Spleen (tissue), 11 donors: Measurements from ENCODE around the gene PRICKLE3. TPM values are rescaled to one million over a fixed set of nuclear protein-coding genes. Genes with fewer than 3 reads are reported as not detected.

Experiments used
- DNase-seq: peaks from one replicate; pipeline ENCODE4 v3.0.0-alpha.2; 2020
- H3K27ac ChIP-seq, 8 donors: fragments of 200-600 bp; sonication (generic) in 7 of 8; 1 replicate in 4 of 8; 2 replicates in 4 of 8; pipeline versions ENCODE4 v1.5.0 to v1.8.0; 2016 to 2021; ENCODE audit warnings: inconsistent platforms in 4 of 8, mild to moderate bottlenecking in 4 of 8, moderate library complexity in 1 of 8
- H3K27me3 ChIP-seq, 7 donors: fragments of 200-600 bp; sonication (generic) in 6 of 7; replicated peaks in 1 of 7; 1 replicate in 4 of 7; 2 replicates in 3 of 7; pipeline versions ENCODE4 v1.5.0 to v1.8.0; 2016 to 2021; ENCODE audit warnings: inconsistent platforms in 3 of 7, mild to moderate bottlenecking in 1 of 7
- H3K36me3 ChIP-seq, 6 donors: fragments of 200-600 bp; sonication (generic) in 5 of 6; 1 replicate in 4 of 6; 2 replicates in 2 of 6; pipeline versions ENCODE4 v1.5.0 to v1.8.0; 2016 to 2021; ENCODE audit warnings: inconsistent platforms in 2 of 6
- H3K4me1 ChIP-seq, 6 donors: fragments of 200-600 bp; sonication (generic) in 5 of 6; 1 replicate in 3 of 6; 2 replicates in 3 of 6; pipeline versions ENCODE4 v1.5.0 to v1.8.0; 2016 to 2021; ENCODE audit warnings: inconsistent platforms in 3 of 6
- H3K4me3 ChIP-seq, 8 donors: fragments of 200-600 bp; sonication (generic) in 7 of 8; 1 replicate in 4 of 8; 2 replicates in 4 of 8; pipeline versions ENCODE4 v1.5.0 to v1.8.0; 2016 to 2021; ENCODE audit warnings: inconsistent platforms in 4 of 8, mild to moderate bottlenecking in 4 of 8, moderate library complexity in 2 of 8
- H3K9me3 ChIP-seq, 8 donors: fragments of 200-600 bp; sonication (generic) in 7 of 8; 1 replicate in 4 of 8; 2 replicates in 4 of 8; pipeline versions ENCODE4 v1.5.0 to v1.8.0; 2016 to 2021; ENCODE audit warnings: inconsistent platforms in 4 of 8
- POLR2A ChIP-seq, 3 donors: fragments of 450-650 bp; IDR thresholded peaks; one replicate each; pipeline ENCODE4 v1.5.1; 2017; ENCODE audit warnings: antibody characterized with exemption in 3 of 3, mild to moderate bottlenecking in 1 of 3
- POLR2AphosphoS5 ChIP-seq, 3 donors: sonication (generic); formaldehyde crosslinking; IDR thresholded peaks; one replicate each; pipeline ENCODE4 v1.5.1; 2017; ENCODE audit warnings: antibody characterized with exemption in 3 of 3
- WGBS, 5 donors: extraction: QIAGEN DNeasy Blood & Tissue Kit in 3 of 5; methylation state at CpG; one replicate each; pipeline versions ENCODE4 v1.1.5 to v1.1.7; 2013 to 2018; 5-methylcytosine and 5-hydroxymethylcytosine counted together
- intact Hi-C: fragments of 100-400 bp; cut with DNase I; formaldehyde crosslinking; loops from one replicate; pipeline ENCODE4 v1.15.0; 2023; ENCODE audit warnings: low total_unique reads
- polyA plus RNA-seq, 3 donors: library from polyadenylated mRNA; stranded (reverse); fragments of 200-250 nt; gene quantifications; one replicate each; pipeline ENCODE4 v1.2.1, GENCODE V29; 2013
- total RNA-seq, 7 donors: library from RNA; depleted of rRNA in 3 of 7; stranded (reverse); fragments of >200 nt in 3 of 7; fragmentation: NEBNext Ultra II Directional in 4 of 7; extraction: Animal tissue kit (Norgen Biotek cat#: 25700) in 4 of 7; gene quantifications; one replicate each; pipeline versions ENCODE4 v1.1.0 to v1.2.1, GENCODE V29; 2016 to 2021
- TF ChIP-seq, protein P1 (sequence below), 11 experiments: fragments of 200-600 bp in 7 of 11; fragments of 450-650 bp in 4 of 11; sonication (generic) in 4 of 11; IDR thresholded peaks in 8 of 11; conservative IDR thresholded peaks in 3 of 11; 1 replicate in 7 of 11; 2 replicates in 4 of 11; pipeline versions ENCODE4 v1.4.0 to v1.8.0; 2016 to 2021; ENCODE audit warnings: antibody characterized with exemption in 11 of 11, inconsistent platforms in 4 of 11, mild to moderate bottlenecking in 1 of 11
- donor health status: healthy with polysubstance abuse.
- donor health status: DM: no; HTN: no; CAD: no; lungs with moderate emphysema.
- donor health status: DM: no; HTN: no; CAD: no.
- donor health status: Bipolar disorder and iron deficiency.
- donor health status: healthy.
- donor health status: DM: no; HTN: no; CAD: no.
- donor health status: DM: yes; HTN: yes; CAD: no.

The PRICKLE3 gene
- total and polyA plus RNA-seq, 10 donors: 3.2 to 29.0 (median 13.5) TPM

DNA sequence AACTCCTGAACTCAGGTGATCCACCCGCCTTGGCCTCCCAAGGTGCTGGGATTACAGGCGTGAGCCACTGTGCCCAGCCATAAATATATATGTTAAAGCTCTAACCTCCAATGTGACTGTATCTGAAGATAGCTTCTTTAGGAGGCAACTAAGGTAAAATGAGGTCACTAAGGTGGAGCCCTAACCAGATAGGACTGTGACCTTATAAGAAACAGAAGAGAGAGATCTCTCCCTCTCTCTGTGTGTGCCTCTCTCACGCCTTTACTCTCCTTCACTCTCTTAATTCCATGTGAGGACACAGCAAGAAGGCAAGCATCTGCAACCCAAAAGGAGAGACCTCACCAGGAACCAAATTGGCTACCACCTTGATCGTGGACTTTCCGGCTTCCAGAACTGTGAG, 24.5 kb downstream of the PRICKLE3 start:
- DNase-seq: peak; percentile 30
- H3K9me3 ChIP-seq: no peaks in the 10 kb centered on the region
- intact Hi-C loops: no loop called here
- H3K27me3 ChIP-seq: no peaks in the 10 kb centered on the region
- no peak overlapping the region for H3K27ac ChIP-seq
- no peak for TF ChIP-seq POLR2AphosphoS5 (IDR thresholded peaks at IDR 0.05)
- TF ChIP-seq, protein P1, sequence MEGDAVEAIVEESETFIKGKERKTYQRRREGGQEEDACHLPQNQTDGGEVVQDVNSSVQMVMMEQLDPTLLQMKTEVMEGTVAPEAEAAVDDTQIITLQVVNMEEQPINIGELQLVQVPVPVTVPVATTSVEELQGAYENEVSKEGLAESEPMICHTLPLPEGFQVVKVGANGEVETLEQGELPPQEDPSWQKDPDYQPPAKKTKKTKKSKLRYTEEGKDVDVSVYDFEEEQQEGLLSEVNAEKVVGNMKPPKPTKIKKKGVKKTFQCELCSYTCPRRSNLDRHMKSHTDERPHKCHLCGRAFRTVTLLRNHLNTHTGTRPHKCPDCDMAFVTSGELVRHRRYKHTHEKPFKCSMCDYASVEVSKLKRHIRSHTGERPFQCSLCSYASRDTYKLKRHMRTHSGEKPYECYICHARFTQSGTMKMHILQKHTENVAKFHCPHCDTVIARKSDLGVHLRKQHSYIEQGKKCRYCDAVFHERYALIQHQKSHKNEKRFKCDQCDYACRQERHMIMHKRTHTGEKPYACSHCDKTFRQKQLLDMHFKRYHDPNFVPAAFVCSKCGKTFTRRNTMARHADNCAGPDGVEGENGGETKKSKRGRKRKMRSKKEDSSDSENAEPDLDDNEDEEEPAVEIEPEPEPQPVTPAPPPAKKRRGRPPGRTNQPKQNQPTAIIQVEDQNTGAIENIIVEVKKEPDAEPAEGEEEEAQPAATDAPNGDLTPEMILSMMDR (IDR thresholded peaks at IDR 0.05 in 8 of 11, conservative IDR thresholded peaks at IDR 0.05 in 3 of 11): no peak
- no peak for TF ChIP-seq POLR2A (IDR thresholded peaks at IDR 0.05)
- WGBS, 5 donors: 82 to 94% (median 86%) methylated on average over 5 of the region's 5 CpGs
- H3K36me3 ChIP-seq: no peaks in the 10 kb centered on the region
- peaks cover 0 to 26% (median 8%) of the 10 kb centered on the region in 6 donors for H3K4me1 ChIP-seq
- no peak overlapping the region for H3K4me3 ChIP-seq

DNA sequence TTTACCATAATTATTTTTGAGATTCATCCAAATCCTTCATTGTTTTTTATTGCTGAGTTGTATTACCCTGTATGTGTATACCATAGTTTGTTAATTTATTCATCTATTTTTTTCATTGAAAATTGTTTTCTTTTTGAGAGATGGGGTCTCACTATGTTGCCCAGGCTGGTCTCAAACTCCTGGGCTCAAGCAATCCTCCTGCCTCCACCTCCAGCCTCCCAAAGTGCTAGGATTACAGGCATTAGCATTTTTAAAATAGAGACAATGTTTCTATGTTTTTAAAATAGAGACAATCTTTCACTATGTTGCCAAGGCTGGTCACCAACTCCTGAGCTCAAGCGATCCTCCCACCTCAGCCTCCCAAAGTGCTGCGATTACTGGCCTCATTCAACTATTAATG, 25.3 kb downstream of the PRICKLE3 start:
- H3K36me3 ChIP-seq: no peaks in the 10 kb centered on the region
- H3K9me3 ChIP-seq: no peaks in the 10 kb centered on the region
- H3K27ac ChIP-seq: no peak overlapping the region
- DNase-seq: no peak
- H3K4me3 ChIP-seq: no peak overlapping the region
- 91 to 97% (median 95%) methylated on average over 2 of the region's 2 CpGs for WGBS, 5 donors
- peaks cover 0 to 20% (median 7%) of the 10 kb centered on the region in 6 donors for H3K4me1 ChIP-seq
- TF ChIP-seq, protein P1 (IDR thresholded peaks at IDR 0.05 in 8 of 11, conservative IDR thresholded peaks at IDR 0.05 in 3 of 11): no peak
- TF ChIP-seq POLR2AphosphoS5 (IDR thresholded peaks at IDR 0.05) (no peak), POLR2A (IDR thresholded peaks at IDR 0.05) (no peak)
- intact Hi-C loops: no loop called here
- H3K27me3 ChIP-seq: no peaks in the 10 kb centered on the region

DNA sequence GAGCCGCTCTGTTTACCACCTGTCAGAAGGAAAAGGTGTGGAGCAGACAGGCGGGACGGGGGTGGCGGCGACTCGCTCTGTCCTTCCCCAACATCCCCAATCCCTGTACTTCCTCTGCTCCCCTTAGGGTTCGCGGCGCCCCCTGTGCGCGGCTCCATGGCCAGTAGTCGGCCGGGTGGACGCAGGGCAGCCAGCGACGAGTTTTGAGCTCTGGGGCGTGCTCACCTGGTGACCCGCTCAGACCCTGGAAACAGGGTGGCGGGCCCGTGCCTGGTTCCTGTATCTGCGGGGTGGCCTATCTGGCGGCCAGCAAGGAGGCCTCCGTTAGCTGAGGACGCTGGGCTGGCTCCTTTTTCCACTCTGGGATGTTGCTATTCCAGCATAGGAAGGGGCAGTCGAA, 29.0 kb downstream of the PRICKLE3 start:
- Histone ChIP-seq H3K4me1 (peaks cover 0 to 12% (median 6%) of the 10 kb centered on the region in 6 donors), H3K36me3 (no peaks in the 10 kb centered on the region), H3K27ac (no peak overlapping the region), H3K4me3 (no peak overlapping the region), H3K27me3 (no peaks in the 10 kb centered on the region), H3K9me3 (no peaks in the 10 kb centered on the region)
- TF ChIP-seq, protein P1 (IDR thresholded peaks at IDR 0.05 in 8 of 11, conservative IDR thresholded peaks at IDR 0.05 in 3 of 11): no peak
- intact Hi-C loops: no loop called here
- 83 to 90% (median 87%) methylated on average over 16 to 24 of the region's 25 CpGs for WGBS, 5 donors
- no peak for DNase-seq

DNA sequence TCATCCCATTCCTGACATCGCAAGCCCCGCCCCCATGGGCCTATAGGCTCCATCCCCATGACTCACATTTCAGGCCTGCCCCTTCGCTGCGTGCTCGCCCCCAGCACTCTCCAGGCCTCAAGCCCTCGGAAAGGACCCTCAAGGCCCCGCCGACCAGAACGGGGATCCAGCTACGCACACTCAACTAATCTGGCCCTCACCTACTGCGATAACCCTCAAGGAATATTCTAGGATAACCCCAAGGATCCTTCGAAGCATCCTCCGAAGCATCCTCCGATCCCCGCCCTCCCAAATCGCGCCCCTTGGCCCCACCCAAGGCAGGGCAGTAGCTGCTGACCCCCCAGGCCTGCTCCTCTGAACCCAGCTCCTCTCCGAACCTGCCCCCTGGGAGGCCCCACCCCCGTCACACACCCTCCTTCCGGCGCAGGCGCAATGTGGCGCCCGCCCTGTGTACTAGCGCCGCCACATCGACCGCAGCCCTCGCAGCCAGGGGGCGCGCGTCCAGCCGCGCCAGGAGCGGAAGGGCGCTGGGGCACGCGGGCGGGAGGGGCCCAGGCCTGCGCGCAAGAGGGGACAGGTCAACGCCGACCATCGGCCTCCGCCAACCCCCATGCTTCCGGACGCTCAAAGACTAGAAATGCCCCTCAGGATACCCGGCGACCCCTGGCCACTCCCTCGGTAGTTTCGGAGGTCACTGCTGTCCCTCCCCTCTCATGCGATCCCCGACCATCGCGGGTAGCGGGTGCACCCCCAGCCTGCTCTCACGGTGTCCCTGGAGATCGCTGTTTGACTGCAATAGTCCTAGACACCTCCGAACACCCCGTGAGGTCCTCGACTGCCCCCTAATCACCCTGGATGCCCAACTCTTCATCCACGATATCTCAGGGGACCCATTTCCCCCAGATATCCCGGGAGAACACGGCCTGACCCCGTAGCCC, 30.0 kb downstream of the PRICKLE3 start:
- DNase-seq: peak; percentile 97
- intact Hi-C loops: no loop called here
- Histone ChIP-seq H3K36me3 (no peaks in the 10 kb centered on the region), H3K4me3 (peak overlapping the region; percentile 5 to 68 (median 40)), H3K27me3 (no peaks in the 10 kb centered on the region), H3K9me3 (no peaks in the 10 kb centered on the region), H3K27ac (peak overlapping the region; percentile 51 to 95 (median 92)), H3K4me1 (peaks cover 0 to 12% (median 6%) of the 10 kb centered on the region in 6 donors)
- TF ChIP-seq, protein P1 (IDR thresholded peaks at IDR 0.05 in 8 of 11, conservative IDR thresholded peaks at IDR 0.05 in 3 of 11): peak; percentile 70 to 93 (median 85)
- TF ChIP-seq POLR2AphosphoS5 (IDR thresholded peaks at IDR 0.05) (peak; percentile 85 to 89 (median 88)), POLR2A (IDR thresholded peaks at IDR 0.05) (peak in 1 of 3 donors; percentile 12)
- 1 to 44% (median 2%) methylated on average over 15 to 65 of the region's 65 CpGs for WGBS, 5 donors
